Measurements from ENCODE around the gene CA11. TPM values are rescaled to one million over a fixed set of nuclear protein-coding genes. Genes with fewer than 3 reads are reported as not detected.
A peak's percentile ranks its signal among the peaks of the same experiment; 100 is the strongest.
"Not testable (repeated sequence)": the region's sequence is repeated elsewhere in the genome, so short reads cannot be mapped to it uniquely, and the experiment has no call there.

CA11 gene
- total RNA-seq, 1 donor: 2.3 TPM

DNA sequence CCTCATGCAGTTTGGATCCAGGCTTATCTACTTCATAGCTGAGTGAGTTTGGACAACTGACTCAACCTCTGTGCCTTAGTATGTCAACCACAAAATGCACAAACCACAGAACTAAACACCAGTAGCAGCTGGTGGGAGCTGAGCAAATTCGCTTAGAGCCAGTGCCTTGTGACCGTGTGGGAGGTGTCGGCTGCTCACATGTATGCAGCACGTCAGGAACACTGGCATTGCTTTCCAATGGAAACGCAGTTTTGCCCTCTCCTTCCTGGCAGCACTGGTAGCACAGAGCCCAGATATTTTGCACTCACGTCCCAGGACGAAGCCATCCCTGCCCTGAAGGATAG is 35.1 kb upstream of the CA11 start:
- no peak overlapping the region for H3K4me3 ChIP-seq (ENCODE audit: low read depth, low read length)
- TF ChIP-seq, protein P1, sequence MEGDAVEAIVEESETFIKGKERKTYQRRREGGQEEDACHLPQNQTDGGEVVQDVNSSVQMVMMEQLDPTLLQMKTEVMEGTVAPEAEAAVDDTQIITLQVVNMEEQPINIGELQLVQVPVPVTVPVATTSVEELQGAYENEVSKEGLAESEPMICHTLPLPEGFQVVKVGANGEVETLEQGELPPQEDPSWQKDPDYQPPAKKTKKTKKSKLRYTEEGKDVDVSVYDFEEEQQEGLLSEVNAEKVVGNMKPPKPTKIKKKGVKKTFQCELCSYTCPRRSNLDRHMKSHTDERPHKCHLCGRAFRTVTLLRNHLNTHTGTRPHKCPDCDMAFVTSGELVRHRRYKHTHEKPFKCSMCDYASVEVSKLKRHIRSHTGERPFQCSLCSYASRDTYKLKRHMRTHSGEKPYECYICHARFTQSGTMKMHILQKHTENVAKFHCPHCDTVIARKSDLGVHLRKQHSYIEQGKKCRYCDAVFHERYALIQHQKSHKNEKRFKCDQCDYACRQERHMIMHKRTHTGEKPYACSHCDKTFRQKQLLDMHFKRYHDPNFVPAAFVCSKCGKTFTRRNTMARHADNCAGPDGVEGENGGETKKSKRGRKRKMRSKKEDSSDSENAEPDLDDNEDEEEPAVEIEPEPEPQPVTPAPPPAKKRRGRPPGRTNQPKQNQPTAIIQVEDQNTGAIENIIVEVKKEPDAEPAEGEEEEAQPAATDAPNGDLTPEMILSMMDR (IDR thresholded peaks at IDR 0.05; ENCODE audit: insufficient read depth, low read length): no peak
- peak; percentile 56 for DNase-seq (ENCODE audit: low read depth)

GRCh38 chr19:48680436-48681126 is 34.6 kb upstream of the CA11 start:
- TF ChIP-seq, protein P1 (IDR thresholded peaks at IDR 0.05; ENCODE audit: insufficient read depth, low read length): no peak
- DNase-seq (ENCODE audit: low read depth): no peak
- no peak overlapping the region for H3K4me3 ChIP-seq (ENCODE audit: low read depth, low read length)

DNA sequence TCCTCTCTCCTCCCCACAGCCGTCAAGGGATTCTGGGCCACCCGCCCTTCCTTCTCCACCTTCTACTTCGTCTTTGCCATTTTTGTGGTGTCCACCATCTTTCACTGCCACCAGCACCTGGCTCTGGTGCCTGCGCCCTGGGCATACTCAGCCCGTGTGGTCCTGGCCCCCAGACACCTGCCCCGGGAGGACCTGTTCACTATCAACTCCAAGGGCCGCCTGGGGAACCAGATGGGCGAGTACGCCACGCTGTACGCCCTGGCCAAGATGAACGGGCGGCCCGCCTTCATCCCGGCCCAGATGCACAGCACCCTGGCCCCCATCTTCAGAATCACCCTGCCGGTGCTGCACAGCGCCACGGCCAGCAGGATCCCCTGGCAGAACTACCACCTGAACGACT is 34.0 kb upstream of the CA11 start:
- DNase-seq (ENCODE audit: low read depth); H3K4me3 ChIP-seq (ENCODE audit: low read depth, low read length): not testable (repeated sequence)

DNA sequence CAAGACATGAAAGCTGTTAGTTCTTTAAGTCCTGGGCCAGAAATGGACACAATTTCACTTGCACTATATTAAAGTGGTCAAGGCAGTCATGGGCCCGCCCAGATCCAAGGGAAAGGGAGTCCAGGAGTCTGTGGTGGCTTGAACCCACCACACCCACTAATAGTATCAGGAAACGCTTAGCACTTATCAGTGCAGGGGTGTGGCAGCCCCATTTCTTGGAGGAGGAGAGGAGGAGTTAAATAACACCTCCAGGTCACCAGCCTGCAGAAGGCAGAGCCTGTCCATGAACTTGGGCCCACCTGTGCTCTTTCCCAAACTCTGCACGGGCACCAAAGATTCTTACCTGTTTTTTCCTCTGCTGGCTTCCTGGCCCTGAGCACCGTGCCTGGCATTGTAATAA is 32.2 kb upstream of the CA11 start:
- TF ChIP-seq, protein P1 (IDR thresholded peaks at IDR 0.05; ENCODE audit: insufficient read depth, low read length): no peak
- DNase-seq (ENCODE audit: low read depth): peak; percentile 23
- H3K4me3 ChIP-seq (ENCODE audit: low read depth, low read length): no peak overlapping the region

DNA sequence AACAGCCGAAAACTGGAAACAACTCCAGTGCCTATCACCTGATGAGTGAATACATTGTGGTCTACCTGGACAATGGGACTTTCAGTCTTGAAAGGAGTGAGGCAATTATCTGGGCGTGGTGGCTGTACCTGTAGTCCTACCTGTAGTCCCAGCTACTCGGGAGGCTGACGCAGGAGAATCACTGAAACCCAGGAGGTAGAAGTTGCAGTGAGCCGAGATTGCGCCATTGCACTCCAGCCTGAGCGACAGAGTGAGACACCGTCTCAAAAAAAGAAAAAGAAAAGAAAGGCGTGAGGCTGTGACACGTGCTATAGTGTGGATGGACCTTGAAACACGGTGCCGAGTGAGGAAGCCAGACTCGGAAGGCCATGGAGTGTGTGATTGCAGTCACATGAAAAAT is 30.9 kb upstream of the CA11 start:
- H3K4me3 ChIP-seq (ENCODE audit: low read depth, low read length): no peak overlapping the region
- TF ChIP-seq, protein P1 (IDR thresholded peaks at IDR 0.05; ENCODE audit: insufficient read depth, low read length): no peak
- no peak for DNase-seq (ENCODE audit: low read depth)

GRCh38 chr19:48676487-48676886 is 30.5 kb upstream of the CA11 start:
- no peak overlapping the region for H3K4me3 ChIP-seq (ENCODE audit: low read depth, low read length)
- DNase-seq (ENCODE audit: low read depth): no peak
- TF ChIP-seq, protein P1 (IDR thresholded peaks at IDR 0.05; ENCODE audit: insufficient read depth, low read length): no peak

GRCh38 chr19:48674921-48675824 is 29.2 kb upstream of the CA11 start:
- TF ChIP-seq, protein P1 (IDR thresholded peaks at IDR 0.05; ENCODE audit: insufficient read depth, low read length): peak; percentile 90
- H3K4me3 ChIP-seq (ENCODE audit: low read depth, low read length): no peak overlapping the region
- DNase-seq (ENCODE audit: low read depth): peak; percentile 84

All from fibroblast of the aortic adventitia (primary cell).